Measurements from ENCODE around the gene SLC4A1AP.

DNA sequence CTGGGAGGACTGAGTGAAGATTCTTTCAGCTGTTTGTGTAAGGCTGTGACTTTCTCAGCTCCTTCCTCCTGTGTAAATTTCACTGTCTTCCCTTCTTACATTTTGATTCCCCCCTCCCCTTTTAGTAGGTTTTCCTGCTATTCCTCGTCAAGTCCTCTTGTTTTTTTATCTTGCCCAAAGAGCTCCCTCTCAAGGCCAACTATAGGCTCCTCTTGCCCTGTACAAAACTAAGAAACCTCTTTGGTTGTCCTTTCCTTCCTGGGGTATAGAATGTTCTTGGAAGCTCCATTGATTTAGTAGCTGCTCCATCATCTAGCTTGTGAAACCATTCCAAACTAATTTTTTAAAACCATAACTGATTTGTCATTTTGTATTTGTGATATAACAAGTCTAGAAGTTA, 42.2 kb upstream of the SLC4A1AP start:
- TF ChIP-seq, protein P1, sequence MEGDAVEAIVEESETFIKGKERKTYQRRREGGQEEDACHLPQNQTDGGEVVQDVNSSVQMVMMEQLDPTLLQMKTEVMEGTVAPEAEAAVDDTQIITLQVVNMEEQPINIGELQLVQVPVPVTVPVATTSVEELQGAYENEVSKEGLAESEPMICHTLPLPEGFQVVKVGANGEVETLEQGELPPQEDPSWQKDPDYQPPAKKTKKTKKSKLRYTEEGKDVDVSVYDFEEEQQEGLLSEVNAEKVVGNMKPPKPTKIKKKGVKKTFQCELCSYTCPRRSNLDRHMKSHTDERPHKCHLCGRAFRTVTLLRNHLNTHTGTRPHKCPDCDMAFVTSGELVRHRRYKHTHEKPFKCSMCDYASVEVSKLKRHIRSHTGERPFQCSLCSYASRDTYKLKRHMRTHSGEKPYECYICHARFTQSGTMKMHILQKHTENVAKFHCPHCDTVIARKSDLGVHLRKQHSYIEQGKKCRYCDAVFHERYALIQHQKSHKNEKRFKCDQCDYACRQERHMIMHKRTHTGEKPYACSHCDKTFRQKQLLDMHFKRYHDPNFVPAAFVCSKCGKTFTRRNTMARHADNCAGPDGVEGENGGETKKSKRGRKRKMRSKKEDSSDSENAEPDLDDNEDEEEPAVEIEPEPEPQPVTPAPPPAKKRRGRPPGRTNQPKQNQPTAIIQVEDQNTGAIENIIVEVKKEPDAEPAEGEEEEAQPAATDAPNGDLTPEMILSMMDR (conservative IDR thresholded peaks at IDR 0.05; ENCODE audit: low read length) = no peak
- TF ChIP-seq EZH2phosphoT487 (IDR thresholded peaks at IDR 0.05; ENCODE audit: borderline replicate concordance) = no peak
